Colonic mucosa (tissue), 4 donors: ENCODE measurements around the gene FAM98C. TPM values are rescaled to one million over a fixed set of nuclear protein-coding genes. Genes with fewer than 3 reads are reported as not detected.
A peak's percentile ranks its signal among the peaks of the same experiment; 100 is the strongest.

Experiments
- DNase-seq: peaks from one replicate; pipeline ENCODE4 v3.0.0-alpha.2; 2020
- H3K27ac ChIP-seq: fragments of 200-600 bp; one replicate; pipeline ENCODE4 v1.8.0; 2021
- H3K27me3 ChIP-seq: fragments of 200-600 bp; one replicate; pipeline ENCODE4 v1.8.0; 2021
- H3K36me3 ChIP-seq: fragments of 200-600 bp; one replicate; pipeline ENCODE4 v1.8.0; 2021
- H3K4me1 ChIP-seq: fragments of 200-600 bp; one replicate; pipeline ENCODE4 v1.8.0; 2021; ENCODE audit warnings: mild to moderate bottlenecking
- H3K4me3 ChIP-seq: fragments of 200-600 bp; one replicate; pipeline ENCODE4 v1.8.0; 2021
- H3K9ac ChIP-seq, 2 donors: one replicate each; pipeline ENCODE4 v1.7.0; 2013; ENCODE audit warnings: control low read depth in 2 of 2, low read depth in 2 of 2, low read length in 2 of 2
- H3K9me3 ChIP-seq: fragments of 200-600 bp; one replicate; pipeline ENCODE4 v1.8.0; 2021
- intact Hi-C: fragments of 100-400 bp; cut with DNase I; formaldehyde crosslinking; loops from one replicate; pipeline ENCODE4 v1.14.1; 2022
- total RNA-seq, 2 donors: library from RNA; stranded (reverse); fragmentation: NEBNext Ultra II Directional in 1 of 2; extraction: Animal tissue kit (Norgen Biotek cat#: 25700) in 1 of 2; gene quantifications; one replicate each; pipeline ENCODE4 v1.2.1, GENCODE V29; 2021
- TF ChIP-seq, protein P1 (sequence below): fragments of 200-600 bp; IDR thresholded peaks from one replicate; pipeline ENCODE4 v1.8.0; 2022; ENCODE audit warnings: antibody characterized with exemption, mild to moderate bottlenecking
- donor health status: healthy.
- donor health status: DM: no; HTN: no; CAD: no.
- donor health status: DM: no; HTN: no; CAD: no.

The FAM98C gene
- total RNA-seq, result 10 to 100 TPM; 31.4 to 35.4 TPM

DNA sequence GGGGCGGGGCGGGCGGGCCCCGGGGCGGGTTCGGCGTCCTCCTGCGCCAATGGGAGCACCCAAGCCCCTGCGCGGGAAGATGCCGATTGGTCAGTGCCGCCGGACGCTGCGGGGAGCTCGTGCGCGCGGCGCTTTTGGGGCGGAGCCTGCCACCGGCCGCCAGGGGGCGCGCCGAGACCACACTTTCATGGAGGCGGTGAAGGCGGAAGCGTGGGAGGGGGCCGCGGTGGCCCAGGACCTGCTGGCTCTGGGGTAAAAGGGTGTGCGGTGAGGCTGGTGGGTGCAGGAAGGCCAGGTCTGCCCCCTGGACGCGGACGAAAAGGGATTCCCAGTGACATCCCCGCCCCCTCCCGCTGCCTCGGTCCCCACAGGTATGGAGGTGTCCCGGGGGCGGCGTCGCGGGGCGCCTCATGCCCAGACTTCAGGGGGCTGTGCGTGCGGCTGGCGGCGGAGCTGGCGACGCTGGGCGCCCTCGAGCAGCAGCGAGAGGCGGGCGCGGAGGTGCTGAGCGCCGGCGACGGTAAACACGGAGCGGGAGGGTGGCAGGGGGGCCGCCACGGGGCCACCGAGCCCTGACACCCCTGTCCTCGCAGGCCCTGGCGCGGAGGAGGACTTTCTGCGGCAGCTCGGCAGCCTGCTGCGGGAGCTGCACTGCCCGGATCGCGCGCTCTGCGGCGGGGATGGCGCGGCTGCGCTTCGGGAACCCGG is at the start of gene FAM98C:
Gene FAM98C, plus strand, starts transcription at position 127 of the 708 bp plus-strand sequence. Its CDS starts 61 bp downstream, at position 188.
- peak within 1 kb of the TSS; percentile 92 to 99 for H3K9ac ChIP-seq
- no peaks in the 10 kb centered on the region for H3K36me3 ChIP-seq
- H3K9me3 ChIP-seq, result no peaks in the 10 kb centered on the region
- intact Hi-C loops, result loop anchor here (10.0 kb wide), 1 partner anchor 212 kb away; the partner anchor contains the start of genes EIF3K and MAP4K1
- H3K27ac ChIP-seq, result peak within 1 kb of the TSS; percentile 84
- no peaks in the 10 kb centered on the region for H3K27me3 ChIP-seq
- H3K4me3 ChIP-seq, result peak within 1 kb of the TSS; percentile 97
- peaks cover 7% of the 10 kb centered on the region for H3K4me1 ChIP-seq
- peak; percentile 97 for DNase-seq
- TF ChIP-seq, protein P1, sequence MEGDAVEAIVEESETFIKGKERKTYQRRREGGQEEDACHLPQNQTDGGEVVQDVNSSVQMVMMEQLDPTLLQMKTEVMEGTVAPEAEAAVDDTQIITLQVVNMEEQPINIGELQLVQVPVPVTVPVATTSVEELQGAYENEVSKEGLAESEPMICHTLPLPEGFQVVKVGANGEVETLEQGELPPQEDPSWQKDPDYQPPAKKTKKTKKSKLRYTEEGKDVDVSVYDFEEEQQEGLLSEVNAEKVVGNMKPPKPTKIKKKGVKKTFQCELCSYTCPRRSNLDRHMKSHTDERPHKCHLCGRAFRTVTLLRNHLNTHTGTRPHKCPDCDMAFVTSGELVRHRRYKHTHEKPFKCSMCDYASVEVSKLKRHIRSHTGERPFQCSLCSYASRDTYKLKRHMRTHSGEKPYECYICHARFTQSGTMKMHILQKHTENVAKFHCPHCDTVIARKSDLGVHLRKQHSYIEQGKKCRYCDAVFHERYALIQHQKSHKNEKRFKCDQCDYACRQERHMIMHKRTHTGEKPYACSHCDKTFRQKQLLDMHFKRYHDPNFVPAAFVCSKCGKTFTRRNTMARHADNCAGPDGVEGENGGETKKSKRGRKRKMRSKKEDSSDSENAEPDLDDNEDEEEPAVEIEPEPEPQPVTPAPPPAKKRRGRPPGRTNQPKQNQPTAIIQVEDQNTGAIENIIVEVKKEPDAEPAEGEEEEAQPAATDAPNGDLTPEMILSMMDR, result peak; percentile 99

DNA sequence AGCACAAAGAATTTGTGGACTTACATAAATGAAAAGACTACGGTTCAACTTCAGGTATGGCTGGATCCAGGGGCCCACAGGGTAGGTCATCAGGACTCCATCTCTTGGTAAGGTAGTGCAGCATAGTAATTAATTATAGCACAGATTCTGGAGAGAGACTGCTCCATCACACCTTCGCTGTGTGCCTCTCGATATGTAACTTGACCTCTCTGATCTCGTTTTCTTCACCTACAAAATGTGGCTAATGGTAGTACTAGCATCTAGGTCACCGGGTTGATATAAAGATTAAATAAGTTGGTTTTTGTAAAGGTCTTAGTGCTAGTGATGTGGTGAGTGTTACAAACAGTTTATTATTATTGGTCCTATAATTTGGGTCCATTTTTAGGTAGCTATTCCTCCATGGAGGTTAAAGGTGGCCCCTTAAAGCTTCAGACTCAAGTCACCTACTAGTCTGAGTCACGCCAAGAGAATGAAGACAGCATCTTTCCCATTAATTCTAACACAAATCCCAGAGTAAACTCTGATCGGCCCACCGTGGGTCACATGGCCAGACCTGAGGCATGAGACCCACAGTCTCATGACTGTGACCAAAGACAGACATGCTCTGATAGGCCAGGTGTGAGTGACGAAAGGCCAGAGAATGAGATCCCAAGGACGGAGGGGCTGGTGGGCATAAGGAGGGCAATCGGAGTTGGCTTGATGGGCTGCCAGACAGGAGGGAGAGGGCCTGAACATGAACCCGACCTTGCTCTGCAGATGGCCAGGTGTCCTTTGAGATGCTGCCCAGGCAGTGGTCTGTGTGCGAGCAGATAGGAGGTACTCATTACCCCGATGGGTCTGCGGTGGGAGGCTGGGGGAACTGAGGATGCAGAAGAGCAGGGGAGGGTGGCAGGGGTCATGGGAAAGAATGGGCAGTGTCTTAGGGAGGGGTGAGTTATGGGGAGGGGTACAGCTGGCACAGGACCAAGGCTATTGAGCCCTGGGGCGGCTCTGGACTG is 46.9 kb upstream of the FAM98C start:
- H3K4me1 ChIP-seq, result no peaks in the 10 kb centered on the region
- intact Hi-C loops, result no loop called here
- peaks cover 4% of the 10 kb centered on the region for H3K27me3 ChIP-seq
- no peak overlapping the region for H3K4me3 ChIP-seq
- no peak for DNase-seq
- no peak overlapping the region for H3K9ac ChIP-seq
- no peaks in the 10 kb centered on the region for H3K36me3 ChIP-seq
- TF ChIP-seq, protein P1, result no peak
- H3K9me3 ChIP-seq, result no peaks in the 10 kb centered on the region
- H3K27ac ChIP-seq, result no peak overlapping the region

DNA sequence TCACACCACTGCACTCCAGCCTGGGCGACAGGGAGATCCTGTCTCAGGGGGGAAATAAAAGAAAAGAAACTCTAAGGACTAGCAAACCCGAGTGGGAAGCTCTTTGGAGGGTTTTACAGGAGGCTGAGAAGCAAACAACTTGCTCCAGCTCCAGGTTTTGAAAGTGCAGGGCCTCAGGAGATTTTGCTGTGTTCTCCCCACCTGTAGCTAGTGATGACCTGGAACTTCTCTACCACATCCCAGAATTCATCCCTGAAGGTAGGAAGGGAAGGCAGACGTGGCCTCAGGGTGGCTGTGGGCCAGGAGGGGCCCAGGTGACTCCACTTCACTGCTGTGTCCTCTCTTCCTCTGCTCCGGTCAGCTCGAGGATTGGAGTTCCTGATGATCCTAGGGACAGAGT is 44.8 kb upstream of the FAM98C start:
- DNase-seq, result no peak
- TF ChIP-seq, protein P1, result no peak
- Histone ChIP-seq H3K9me3 (no peaks in the 10 kb centered on the region), H3K4me3 (no peak overlapping the region), H3K27me3 (peaks cover 4% of the 10 kb centered on the region), H3K9ac (no peak overlapping the region), H3K4me1 (peaks cover 2% of the 10 kb centered on the region), H3K36me3 (no peaks in the 10 kb centered on the region), H3K27ac (no peak overlapping the region)
- intact Hi-C loops, result no loop called here

DNA sequence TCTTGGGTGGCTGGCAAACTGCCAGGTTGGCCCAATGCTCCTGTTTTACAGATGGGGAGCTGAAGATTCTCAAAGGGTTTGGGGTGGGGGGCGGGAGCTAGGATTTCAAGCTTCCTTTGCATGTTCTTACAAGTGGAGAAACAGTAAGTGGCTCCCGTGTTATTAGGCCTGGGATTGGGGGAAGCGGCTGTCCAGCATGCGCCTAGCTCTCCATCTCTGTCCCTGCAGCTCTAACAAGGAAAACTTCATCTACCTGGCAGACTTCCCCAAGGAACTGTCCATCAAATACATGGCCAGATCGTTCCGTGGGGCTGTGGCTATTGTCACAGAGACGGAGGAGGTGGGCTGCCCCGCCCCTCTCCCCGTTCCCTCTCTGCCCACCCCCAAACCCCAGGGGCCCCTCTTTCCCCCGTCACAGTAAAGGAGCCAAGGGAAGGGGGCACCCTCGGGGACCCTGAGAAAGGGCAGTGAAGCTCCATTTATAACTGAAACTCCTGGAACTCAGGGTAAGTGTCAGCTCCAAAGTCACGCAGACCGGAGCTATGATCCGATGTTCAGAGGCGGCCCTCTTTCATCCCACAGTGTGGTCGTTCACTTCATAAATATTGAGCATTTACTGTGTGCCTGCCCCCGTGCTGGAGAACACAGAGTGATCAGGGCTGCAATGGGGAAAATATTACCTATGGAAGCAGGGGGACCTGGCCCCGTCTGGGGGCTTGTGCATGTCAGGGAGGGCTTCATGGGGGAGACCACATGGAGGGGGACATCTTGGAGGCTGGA is 43.5 kb upstream of the FAM98C start:
- DNase-seq, result no peak

More for the DNA sequence above, 43.5 kb upstream of the FAM98C start:
- Histone ChIP-seq H3K27me3 (peaks cover 4% of the 10 kb centered on the region), H3K9ac (no peak overlapping the region), H3K36me3 (no peaks in the 10 kb centered on the region), H3K9me3 (no peaks in the 10 kb centered on the region), H3K27ac (no peak overlapping the region), H3K4me3 (no peak overlapping the region), H3K4me1 (peaks cover 2% of the 10 kb centered on the region)
- intact Hi-C loops, result no loop called here
- TF ChIP-seq, protein P1, result no peak
